Measurements from ENCODE around the gene RALB.

The RALB gene

DNA sequence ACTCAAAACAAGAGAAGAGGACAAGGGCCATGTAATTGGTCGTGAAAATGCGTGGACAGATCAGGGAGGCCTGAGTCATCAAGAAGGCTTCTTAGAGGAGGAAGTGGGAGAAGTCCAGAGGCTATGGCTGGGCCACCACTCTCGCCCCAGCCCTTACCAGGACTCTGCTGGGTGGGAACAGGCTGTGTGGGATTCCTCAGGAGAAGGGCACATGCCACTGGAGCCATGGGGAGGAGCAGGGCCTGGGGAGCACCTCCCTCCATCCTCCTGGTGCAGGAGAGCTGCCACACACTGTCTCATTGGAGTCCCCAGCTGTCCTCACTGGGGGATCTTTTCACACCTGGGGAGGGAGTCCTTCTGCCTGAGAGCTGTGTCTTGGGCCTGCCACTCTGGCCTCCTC is 9.4 kb upstream of the RALB start:
- Histone ChIP-seq H3K4me3 (ENCODE audit: low read depth in 1 of 2, low read length in 1 of 2) (no peak overlapping the region), H3K4me1 (ENCODE audit: control insufficient read depth in 1 of 2, insufficient read depth in 1 of 2, low read depth in 1 of 2, low read length in 1 of 2) (no peaks in the 10 kb centered on the region), H3K36me3 (no peaks in the 10 kb centered on the region), H3K27ac (no peak overlapping the region), H3K27me3 (no peaks in the 10 kb centered on the region), H3K9me3 (no peaks in the 10 kb centered on the region)
- TF ChIP-seq, protein P1, sequence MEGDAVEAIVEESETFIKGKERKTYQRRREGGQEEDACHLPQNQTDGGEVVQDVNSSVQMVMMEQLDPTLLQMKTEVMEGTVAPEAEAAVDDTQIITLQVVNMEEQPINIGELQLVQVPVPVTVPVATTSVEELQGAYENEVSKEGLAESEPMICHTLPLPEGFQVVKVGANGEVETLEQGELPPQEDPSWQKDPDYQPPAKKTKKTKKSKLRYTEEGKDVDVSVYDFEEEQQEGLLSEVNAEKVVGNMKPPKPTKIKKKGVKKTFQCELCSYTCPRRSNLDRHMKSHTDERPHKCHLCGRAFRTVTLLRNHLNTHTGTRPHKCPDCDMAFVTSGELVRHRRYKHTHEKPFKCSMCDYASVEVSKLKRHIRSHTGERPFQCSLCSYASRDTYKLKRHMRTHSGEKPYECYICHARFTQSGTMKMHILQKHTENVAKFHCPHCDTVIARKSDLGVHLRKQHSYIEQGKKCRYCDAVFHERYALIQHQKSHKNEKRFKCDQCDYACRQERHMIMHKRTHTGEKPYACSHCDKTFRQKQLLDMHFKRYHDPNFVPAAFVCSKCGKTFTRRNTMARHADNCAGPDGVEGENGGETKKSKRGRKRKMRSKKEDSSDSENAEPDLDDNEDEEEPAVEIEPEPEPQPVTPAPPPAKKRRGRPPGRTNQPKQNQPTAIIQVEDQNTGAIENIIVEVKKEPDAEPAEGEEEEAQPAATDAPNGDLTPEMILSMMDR (IDR thresholded peaks at IDR 0.05): no peak

DNA sequence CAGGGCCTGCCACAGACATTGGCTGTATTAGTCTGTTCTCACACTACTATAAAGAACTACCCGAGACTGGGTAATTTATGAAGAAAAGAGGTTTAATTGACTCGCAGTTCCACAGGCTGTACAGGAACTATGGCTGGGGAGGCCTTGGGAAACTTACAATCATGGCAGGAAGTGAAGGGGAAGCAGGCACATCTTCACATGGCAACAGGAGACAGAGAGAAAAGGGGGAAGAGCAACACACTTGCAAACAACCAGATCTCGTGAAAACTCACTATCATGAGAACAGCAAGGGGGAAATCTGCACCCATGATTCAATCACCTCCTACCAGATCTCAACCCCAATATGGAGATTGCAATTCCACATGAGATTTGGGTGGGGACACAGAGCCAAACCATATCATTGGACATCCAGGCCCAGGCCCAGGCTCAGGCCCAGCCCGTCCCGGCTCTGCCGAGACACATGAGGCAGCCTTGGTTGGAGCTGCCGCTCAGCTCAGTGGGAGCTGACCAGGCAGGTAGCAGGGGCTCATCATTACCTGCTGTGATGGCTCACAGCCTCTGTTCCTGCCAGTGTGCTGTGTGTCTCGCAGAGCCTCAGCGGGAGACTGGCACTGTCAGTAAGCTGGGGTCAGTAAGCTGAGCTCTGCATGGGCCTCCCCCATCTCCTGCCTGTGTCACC is 8.6 kb upstream of the RALB start:
- no peaks in the 10 kb centered on the region for H3K4me1 ChIP-seq (ENCODE audit: control insufficient read depth in 1 of 2, insufficient read depth in 1 of 2, low read depth in 1 of 2, low read length in 1 of 2)
- H3K9me3 ChIP-seq: no peaks in the 10 kb centered on the region
- no peaks in the 10 kb centered on the region for H3K27me3 ChIP-seq
- TF ChIP-seq, protein P1 (IDR thresholded peaks at IDR 0.05): no peak
- H3K36me3 ChIP-seq: no peaks in the 10 kb centered on the region
- no peak overlapping the region for H3K27ac ChIP-seq
- H3K4me3 ChIP-seq (ENCODE audit: low read depth in 1 of 2, low read length in 1 of 2): no peak overlapping the region

DNA sequence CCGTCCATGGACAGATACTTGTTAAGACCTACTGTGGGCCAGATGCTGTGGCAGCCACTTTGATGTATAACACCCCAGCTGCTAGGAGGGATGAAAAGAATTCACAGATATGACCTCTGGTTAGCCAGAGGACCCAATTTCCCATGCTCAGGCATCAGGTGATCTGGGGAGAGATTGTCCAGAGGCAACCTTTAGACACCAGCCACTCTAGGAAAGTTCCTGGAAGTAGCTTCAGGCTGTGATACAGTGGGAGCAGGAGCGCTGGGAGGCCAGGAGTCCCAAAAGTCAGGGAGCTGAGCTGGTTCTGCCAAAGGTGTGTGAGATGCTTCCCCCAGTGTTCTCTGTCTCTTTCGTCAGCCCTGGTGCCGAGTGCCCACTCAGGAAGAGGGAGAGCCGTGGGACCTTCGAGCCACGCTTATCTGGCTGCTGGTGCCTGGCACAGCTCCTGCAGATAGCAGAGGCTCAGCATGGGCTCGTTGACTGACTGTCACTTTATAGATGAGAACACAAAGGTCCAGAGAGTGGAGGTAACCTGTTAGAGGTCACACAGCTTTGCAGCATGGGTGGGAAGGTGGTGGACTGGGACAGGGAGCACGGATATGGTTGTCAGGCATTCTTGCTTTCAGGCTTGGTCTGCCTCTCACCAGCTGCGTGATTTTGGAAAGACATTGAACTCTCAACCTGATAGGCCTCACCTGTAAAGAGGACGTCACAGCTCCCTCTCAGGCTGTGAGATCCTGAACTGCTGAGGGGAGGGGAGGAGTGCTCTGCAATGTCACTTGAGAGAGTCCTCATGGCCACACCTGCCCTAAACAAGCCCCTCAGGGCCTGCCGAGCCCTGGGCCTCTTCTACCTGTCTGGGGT is 7.8 kb upstream of the RALB start:
- TF ChIP-seq, protein P1 (IDR thresholded peaks at IDR 0.05): no peak

DNA sequence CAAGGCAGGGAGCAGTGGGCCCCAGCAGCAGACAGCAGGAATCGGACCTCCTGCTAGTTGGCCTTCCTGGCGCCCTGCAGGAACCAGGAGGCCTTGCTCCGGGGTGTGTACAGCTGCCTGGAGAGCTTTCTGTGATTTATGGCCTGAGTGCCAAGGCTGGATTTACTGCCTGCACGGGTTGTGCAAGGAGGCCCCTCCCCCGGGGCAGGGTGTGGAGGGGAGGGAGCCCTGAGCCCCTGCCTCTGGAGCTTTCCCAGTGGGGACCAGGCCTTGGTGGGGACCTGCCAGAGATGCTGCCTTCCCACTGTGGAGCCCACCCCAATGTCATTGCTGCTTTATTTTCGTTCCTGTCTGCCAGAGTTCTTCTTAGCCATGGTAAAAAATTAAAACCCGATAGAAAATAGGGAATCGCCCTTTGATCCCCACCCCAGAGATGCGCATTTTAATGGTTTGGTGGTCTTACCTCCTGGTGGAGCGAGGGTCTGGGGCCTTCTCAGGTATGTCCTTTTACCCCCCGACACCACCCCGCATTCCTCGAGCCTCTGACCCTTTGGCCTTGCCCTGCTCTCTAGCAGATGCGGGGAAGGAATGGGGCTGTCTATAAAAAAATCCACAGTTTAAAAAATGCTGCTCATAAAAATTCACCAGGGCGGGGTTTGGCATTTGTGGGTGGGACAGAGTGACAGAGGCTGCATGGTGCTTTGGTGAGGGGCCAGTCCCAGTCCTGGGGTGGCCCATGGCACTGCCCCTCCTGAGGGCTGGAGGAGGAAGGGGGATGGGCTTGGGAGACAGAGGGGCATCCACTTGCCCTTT is 6.9 kb upstream of the RALB start:
- Histone ChIP-seq H3K27me3 (no peaks in the 10 kb centered on the region), H3K27ac (no peak overlapping the region), H3K4me1 (ENCODE audit: control insufficient read depth in 1 of 2, insufficient read depth in 1 of 2, low read depth in 1 of 2, low read length in 1 of 2) (no peaks in the 10 kb centered on the region), H3K4me3 (ENCODE audit: low read depth in 1 of 2, low read length in 1 of 2) (no peak overlapping the region), H3K36me3 (no peaks in the 10 kb centered on the region), H3K9me3 (no peaks in the 10 kb centered on the region)
- TF ChIP-seq, protein P1 (IDR thresholded peaks at IDR 0.05): no peak

More for the DNA sequence above, 7.8 kb upstream of the RALB start:
- H3K9me3 ChIP-seq: no peaks in the 10 kb centered on the region
- H3K27ac ChIP-seq: no peak overlapping the region
- H3K27me3 ChIP-seq: no peaks in the 10 kb centered on the region
- H3K4me3 ChIP-seq (ENCODE audit: low read depth in 1 of 2, low read length in 1 of 2): no peak overlapping the region
- H3K36me3 ChIP-seq: no peaks in the 10 kb centered on the region
- no peaks in the 10 kb centered on the region for H3K4me1 ChIP-seq (ENCODE audit: control insufficient read depth in 1 of 2, insufficient read depth in 1 of 2, low read depth in 1 of 2, low read length in 1 of 2)

DNA sequence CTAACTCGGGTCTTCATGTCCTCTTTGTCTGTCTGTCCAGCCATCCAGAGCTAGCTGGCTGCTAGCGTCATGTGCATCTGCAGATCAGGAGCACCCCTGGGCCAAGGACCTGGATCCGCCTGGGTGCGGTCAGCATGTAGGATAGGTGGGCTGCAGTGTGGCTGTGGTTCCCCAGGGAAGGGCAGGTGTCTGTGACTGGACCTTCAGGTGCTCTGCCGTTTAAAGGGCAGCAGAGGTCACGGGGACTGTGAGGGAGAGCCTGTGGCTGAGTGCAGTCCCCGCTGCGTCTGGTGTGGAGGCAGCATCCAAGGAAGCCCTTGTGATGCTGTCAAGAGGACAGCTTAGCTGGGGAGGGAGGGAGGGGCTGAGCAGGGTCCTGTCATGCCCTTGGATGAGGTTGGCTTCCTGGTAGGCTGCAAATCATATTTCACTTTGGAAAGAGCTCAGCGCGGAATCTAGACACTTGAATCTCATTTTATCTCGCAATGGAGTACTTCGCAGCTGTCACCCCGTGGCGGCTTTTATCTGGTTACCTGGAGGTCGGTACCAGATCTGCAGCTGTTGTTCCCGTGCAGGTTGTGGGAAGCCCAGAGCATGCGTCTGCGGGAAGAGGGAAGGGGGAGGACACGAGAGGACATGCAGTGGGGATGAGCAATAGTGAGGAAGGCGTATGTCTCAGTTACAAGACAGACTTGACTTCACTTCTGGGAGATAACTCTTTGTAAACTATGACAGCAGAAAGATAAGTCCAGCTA is 5.9 kb upstream of the RALB start:
- no peak overlapping the region for H3K27ac ChIP-seq
- H3K36me3 ChIP-seq: no peaks in the 10 kb centered on the region
- H3K27me3 ChIP-seq: no peaks in the 10 kb centered on the region
- H3K4me1 ChIP-seq (ENCODE audit: control insufficient read depth in 1 of 2, insufficient read depth in 1 of 2, low read depth in 1 of 2, low read length in 1 of 2): peaks cover 9% of the 10 kb centered on the region in 2 experiments
- H3K9me3 ChIP-seq: no peaks in the 10 kb centered on the region
- H3K4me3 ChIP-seq (ENCODE audit: low read depth in 1 of 2, low read length in 1 of 2): no peak overlapping the region
- TF ChIP-seq, protein P1 (IDR thresholded peaks at IDR 0.05): no peak
